Duodenal mucosa (tissue), 2 donors: ENCODE results near the gene SLC25A30.
"Not testable (repeated sequence)": the region's sequence is repeated elsewhere in the genome, so short reads cannot be mapped to it uniquely, and the experiment has no call there.

ENCODE experiments used
- H3K27ac ChIP-seq: one replicate; pipeline ENCODE4 v1.7.0; 2013; ENCODE audit warnings: low read depth, low read length
- H3K27me3 ChIP-seq, 2 donors: one replicate each; pipeline ENCODE4 v1.7.0; 2013; ENCODE audit warnings: low read length in 2 of 2, control low read depth in 1 of 2; ENCODE audit not compliant: insufficient read depth in 2 of 2, control insufficient read depth in 1 of 2
- H3K36me3 ChIP-seq, 2 donors: one replicate each; pipeline ENCODE4 v1.7.0; 2013; ENCODE audit warnings: low read length in 2 of 2, control low read depth in 1 of 2; ENCODE audit not compliant: insufficient read depth in 2 of 2, control insufficient read depth in 1 of 2
- H3K4me1 ChIP-seq, 2 donors: one replicate each; pipeline ENCODE4 v1.7.0; 2013; ENCODE audit warnings: low read length in 2 of 2, control low read depth in 1 of 2; ENCODE audit not compliant: insufficient read depth in 2 of 2, control insufficient read depth in 1 of 2
- H3K4me3 ChIP-seq, 2 donors: one replicate each; pipeline ENCODE4 v1.7.0; 2013; ENCODE audit warnings: low read length in 2 of 2, low read depth in 1 of 2
- H3K9ac ChIP-seq, 2 donors: one replicate each; pipeline ENCODE4 v1.7.0; 2013; ENCODE audit warnings: low read length in 2 of 2, low read depth in 1 of 2
- H3K9me3 ChIP-seq, 2 donors: one replicate each; pipeline ENCODE4 v1.7.0; 2013; ENCODE audit warnings: low read length in 2 of 2, control low read depth in 1 of 2; ENCODE audit not compliant: control insufficient read depth in 1 of 2

SLC25A30 gene

DNA sequence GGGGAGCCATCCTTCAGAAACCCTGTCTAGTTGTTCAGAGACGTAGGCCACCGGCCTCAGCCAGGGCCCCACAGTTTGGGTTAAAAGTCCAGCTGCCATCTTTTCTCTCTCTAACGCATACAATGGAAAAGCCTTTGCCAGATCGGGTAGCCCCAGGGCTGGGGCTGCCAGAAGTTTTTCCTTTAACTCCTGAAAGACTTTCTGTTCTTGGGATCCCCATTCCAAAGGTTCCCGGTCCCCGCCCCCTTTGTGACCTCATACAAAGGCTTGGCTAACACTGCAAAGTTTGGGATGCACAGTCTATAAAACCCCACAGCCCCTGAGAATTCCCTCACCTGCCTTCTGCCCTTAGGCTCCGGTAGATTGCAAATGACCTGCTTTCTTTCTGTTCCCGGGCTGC, 35.4 kb downstream of the SLC25A30 start:
- H3K27me3 ChIP-seq, H3K9ac ChIP-seq, H3K36me3 ChIP-seq, H3K4me1 ChIP-seq, H3K27ac ChIP-seq, H3K4me3 ChIP-seq, H3K9me3 ChIP-seq: not testable (repeated sequence)

DNA sequence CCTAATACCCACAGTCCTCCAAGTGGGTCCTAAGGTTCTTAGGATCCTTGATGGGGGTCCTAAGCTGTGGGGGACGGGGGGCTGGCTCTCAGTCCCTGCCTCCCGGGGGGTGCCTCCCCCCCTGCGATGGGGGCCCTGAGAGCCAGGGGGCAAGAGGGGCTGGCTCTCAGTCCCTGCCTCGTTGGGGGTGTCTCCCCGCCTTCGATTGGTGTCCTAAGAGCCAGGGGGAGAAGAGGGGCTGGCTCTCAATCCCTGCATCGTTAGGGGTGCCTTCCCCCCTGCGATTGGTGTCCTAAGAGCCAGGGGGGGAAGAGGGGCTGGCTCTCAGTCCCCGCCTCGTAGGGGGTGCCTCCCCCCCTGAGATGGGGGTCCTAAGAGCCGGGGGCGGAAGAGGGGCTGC, 37.0 kb downstream of the SLC25A30 start:
- no peaks in the 10 kb centered on the region for H3K9me3 ChIP-seq
- H3K27me3 ChIP-seq, result no peaks in the 10 kb centered on the region
- no peak overlapping the region for H3K9ac ChIP-seq
- H3K4me1 ChIP-seq, result peaks cover 0 to 5% of the 10 kb centered on the region in 2 donors
- no peak overlapping the region for H3K27ac ChIP-seq
- H3K36me3 ChIP-seq, result peaks cover 3 to 9% of the 10 kb centered on the region in 2 donors
- H3K4me3 ChIP-seq, result no peak overlapping the region

DNA sequence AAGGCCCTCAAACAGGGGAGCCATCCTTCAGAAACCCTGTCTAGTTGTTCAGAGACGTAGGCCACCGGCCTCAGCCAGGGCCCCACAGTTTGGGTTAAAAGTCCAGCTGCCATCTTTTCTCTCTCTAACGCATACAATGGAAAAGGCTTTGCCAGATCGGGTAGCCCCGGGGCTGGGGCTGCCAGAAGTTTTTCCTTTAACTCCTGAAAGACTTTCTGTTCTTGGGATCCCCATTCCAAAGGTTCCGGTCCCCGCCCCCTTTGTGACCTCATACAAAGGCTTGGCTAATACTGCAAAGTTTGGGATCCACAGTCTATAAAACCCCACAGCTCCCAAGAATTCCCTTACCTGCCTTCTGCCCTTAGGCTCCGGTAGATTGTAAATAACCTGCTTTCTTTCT, 37.5 kb downstream of the SLC25A30 start:
- not testable (repeated sequence) for H3K9ac ChIP-seq, H3K9me3 ChIP-seq, H3K4me3 ChIP-seq, H3K36me3 ChIP-seq, H3K27ac ChIP-seq, H3K4me1 ChIP-seq, H3K27me3 ChIP-seq

DNA sequence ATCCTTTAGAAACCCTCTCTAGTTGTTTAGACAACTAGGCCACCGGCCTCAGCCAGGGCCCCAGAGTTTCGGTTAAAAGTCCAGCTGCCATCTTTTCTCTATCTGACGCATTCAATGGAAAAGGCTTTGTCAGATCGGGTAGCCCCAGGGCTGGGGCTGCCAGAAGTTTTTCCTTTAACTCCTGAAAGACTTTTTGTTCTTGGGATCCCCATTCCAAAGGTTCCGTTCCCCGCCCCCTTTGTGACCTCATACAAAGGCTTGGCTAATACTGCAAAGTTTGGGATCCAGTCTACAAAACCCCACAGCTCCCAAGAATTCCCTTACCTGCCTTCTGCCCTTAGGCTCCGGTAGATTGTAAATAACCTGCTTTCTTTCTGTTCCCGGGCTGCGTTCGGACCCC, 38.7 kb downstream of the SLC25A30 start:
- H3K27ac ChIP-seq, result not testable (repeated sequence)

DNA sequence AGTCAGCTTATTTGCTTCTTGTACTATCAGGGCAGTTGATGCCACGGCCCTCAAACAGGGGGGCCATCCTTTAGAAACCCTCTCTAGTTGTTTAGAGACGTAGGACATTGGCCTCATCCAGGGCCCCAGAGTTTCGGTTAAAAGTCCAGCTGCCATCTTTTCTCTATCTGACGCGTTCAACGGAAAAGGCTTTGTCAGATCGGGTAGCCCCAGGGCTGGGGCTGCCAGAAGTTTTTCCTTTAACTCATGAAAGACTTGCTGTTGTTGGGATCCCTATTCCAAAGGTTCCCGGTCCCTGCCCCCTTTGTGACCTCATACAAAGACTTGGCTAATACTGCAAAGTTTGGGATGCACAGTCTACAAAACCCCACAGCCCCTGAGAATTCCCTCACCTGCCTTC, 39.4 kb downstream of the SLC25A30 start:
- not testable (repeated sequence) for H3K9me3 ChIP-seq, H3K9ac ChIP-seq, H3K27ac ChIP-seq, H3K4me1 ChIP-seq, H3K36me3 ChIP-seq, H3K27me3 ChIP-seq, H3K4me3 ChIP-seq

More for the DNA sequence above, 38.7 kb downstream of the SLC25A30 start:
- not testable (repeated sequence) for H3K36me3 ChIP-seq, H3K9ac ChIP-seq, H3K9me3 ChIP-seq, H3K27me3 ChIP-seq, H3K4me3 ChIP-seq, H3K4me1 ChIP-seq

DNA sequence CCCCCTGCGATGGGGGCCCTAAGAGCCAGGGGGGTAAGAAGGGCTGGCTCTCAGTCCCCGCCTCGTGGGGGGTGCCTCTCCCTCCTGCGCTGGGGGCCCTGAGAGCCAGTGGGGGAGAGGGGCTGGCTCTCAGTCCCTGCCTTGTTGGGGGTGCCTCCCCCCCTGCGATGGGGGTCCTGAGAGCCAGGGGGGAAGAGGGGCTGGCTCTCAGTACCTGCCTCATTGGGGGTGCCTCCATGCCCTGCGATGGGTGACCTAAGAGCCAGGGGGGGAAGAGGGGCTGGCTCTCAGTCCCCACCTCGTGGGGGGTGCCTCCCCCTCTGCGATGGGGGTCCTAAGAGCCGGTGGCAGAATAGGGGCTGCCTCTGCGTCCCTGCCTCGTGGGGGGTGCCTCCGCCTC, 40.9 kb downstream of the SLC25A30 start:
- peaks cover 11 to 14% of the 10 kb centered on the region in 2 donors for H3K4me1 ChIP-seq
- not testable (repeated sequence) for H3K36me3 ChIP-seq, H3K4me3 ChIP-seq, H3K27ac ChIP-seq, H3K9me3 ChIP-seq, H3K27me3 ChIP-seq, H3K9ac ChIP-seq

DNA sequence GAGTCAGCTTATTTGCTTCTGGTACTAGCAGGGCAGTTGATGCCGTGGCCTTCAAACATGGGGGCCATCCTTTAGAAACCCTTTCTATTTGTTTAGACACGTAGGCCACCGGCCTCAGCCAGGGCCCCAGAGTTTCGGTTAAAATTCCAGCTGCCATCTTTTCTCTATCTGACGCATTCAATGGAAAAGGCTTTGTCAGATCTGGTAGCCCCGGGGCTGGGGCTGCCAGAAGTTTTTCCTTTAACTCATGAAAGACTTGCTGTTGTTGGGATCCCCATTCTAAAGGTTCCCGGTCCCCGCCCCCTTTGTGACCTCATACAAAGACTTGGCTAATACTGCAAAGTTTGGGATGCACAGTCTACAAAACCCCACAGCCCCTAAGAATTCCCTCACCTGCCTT, 41.5 kb downstream of the SLC25A30 start:
- not testable (repeated sequence) for H3K36me3 ChIP-seq, H3K27ac ChIP-seq, H3K27me3 ChIP-seq, H3K4me3 ChIP-seq, H3K9ac ChIP-seq, H3K9me3 ChIP-seq
- H3K4me1 ChIP-seq, result peaks cover 11 to 15% of the 10 kb centered on the region in 2 donors

DNA sequence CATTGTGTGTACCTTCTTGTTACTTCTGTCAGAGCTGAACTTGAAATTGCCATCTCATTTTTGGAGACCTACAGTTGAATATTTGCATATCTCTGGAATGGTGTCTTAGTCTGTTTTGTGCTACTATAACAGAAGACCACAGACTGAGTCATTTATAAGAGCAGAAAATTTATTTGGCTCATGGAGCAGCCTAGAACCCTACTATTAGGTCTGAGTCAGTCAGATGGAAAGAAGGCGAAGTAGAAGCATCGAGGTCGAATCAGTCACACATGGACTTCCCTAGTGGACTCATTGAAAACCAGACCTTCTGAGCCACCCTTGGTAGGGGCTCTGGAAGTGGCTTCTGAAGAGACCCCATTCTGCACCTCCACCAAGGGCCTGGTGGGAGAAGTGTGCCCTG, 43.3 kb downstream of the SLC25A30 start:
- no peaks in the 10 kb centered on the region for H3K36me3 ChIP-seq
- no peaks in the 10 kb centered on the region for H3K27me3 ChIP-seq
- H3K4me3 ChIP-seq, result no peak overlapping the region
- H3K27ac ChIP-seq, result no peak overlapping the region
- H3K9ac ChIP-seq, result no peak overlapping the region
- H3K4me1 ChIP-seq, result peaks cover 15 to 16% of the 10 kb centered on the region in 2 donors
- H3K9me3 ChIP-seq, result no peaks in the 10 kb centered on the region

DNA sequence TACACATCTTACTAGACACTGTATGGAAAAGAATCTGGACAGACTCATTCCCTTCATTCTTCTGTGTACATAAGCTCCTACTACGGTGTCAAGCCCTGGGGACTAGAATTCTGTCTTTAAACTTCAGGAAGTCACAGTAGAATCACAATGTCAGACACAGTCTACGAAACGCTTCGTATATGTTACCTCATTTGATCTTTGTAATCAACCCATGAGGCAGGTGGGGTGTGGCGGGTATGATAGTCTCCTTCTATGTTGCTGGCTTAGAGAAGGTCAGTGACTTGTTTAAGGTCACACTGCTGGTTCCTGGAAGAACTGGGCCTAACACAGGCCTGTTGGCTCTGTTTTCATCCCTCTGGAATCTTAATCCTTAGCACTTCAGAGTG, 45.0 kb downstream of the SLC25A30 start:
- H3K27me3 ChIP-seq, result no peaks in the 10 kb centered on the region

DNA sequence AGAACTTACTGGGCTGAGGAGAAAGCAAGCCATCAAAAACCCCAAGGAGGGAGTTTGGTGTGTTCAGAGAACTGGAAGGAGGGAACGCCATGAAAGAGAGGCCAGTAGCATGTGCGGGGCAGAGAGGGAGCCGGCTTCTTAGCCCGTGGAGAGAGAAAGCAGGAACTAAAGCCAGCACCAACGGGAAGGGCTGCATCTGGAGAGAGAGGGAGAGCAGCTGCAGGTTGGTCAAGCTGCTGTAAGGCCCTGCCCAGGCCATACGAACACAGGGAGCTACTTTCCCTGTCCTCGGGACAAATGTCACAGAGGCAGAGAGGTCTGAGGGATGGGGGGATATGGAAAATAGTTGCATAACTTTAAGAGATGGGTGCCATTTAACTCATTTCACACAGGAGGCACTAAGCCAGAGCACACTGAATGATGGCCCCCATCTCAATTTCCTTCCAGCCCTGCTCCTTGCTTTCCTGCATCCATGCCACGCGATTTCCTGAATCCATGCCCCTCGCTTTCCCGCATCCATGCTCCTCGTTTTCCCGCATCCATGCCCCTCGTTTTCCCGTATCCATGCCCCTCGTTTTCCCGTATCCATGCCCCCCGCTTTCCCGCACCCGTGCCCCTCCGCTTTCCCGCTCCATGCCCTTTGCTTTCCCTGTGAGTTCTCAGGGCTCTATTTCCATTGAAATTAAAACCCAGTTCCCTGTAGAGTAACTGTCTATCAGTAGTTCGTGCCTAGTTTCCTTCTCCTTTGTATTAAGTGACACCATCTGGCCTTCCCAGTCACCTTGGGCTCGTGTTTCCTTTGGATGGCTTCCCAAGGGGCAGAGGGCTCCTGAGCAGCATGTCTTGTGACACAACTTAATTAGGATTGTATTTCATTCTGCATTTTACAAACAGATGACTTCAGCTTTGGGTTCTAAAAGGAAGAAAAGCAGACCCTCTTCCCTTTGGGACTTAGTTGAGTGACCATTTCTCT, 45.7 kb downstream of the SLC25A30 start:
- no peaks in the 10 kb centered on the region for H3K36me3 ChIP-seq
- no peaks in the 10 kb centered on the region for H3K9me3 ChIP-seq
- peak overlapping the region in 1 of 2 donors; percentile 11 for H3K9ac ChIP-seq
- no peaks in the 10 kb centered on the region for H3K27me3 ChIP-seq
- H3K4me1 ChIP-seq, result peaks cover 23 to 24% of the 10 kb centered on the region in 2 donors
- H3K27ac ChIP-seq, result no peak overlapping the region
- H3K4me3 ChIP-seq, result no peak overlapping the region

More for the DNA sequence above, 45.0 kb downstream of the SLC25A30 start:
- no peak overlapping the region for H3K4me3 ChIP-seq
- H3K36me3 ChIP-seq, result no peaks in the 10 kb centered on the region
- H3K4me1 ChIP-seq, result peaks cover 21 to 23% of the 10 kb centered on the region in 2 donors
- no peak overlapping the region for H3K9ac ChIP-seq
- H3K9me3 ChIP-seq, result no peaks in the 10 kb centered on the region
- H3K27ac ChIP-seq, result no peak overlapping the region
